ENCODE measurements around the gene FYB1. TPM values are rescaled to one million over a fixed set of nuclear protein-coding genes. Genes with fewer than 3 reads are reported as not detected.

The FYB1 gene
- total RNA-seq, 1 donor from 2014 or later, result 4.5 TPM

DNA sequence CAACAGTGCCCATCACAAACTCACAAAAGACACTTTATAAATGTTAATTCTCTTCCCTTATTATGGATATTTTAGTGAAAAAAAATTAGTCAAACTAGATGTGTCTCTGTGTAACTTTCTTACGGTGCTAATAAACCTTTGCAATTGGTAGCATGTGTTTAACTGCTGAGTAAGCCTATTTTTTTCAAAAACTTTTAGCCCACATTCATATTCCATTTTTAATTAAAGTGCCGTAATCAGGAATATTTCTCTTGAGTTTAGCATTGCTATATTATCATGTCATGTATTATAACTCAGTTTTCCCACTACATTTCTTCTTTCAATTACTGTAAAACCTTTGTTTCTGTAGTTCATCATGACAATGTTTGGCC is 51.4 kb downstream of the FYB1 start:
- DNase-seq (ENCODE audit: low spot score), result no peak
- intact Hi-C loops (cut with DNase I), result no loop called here

DNA sequence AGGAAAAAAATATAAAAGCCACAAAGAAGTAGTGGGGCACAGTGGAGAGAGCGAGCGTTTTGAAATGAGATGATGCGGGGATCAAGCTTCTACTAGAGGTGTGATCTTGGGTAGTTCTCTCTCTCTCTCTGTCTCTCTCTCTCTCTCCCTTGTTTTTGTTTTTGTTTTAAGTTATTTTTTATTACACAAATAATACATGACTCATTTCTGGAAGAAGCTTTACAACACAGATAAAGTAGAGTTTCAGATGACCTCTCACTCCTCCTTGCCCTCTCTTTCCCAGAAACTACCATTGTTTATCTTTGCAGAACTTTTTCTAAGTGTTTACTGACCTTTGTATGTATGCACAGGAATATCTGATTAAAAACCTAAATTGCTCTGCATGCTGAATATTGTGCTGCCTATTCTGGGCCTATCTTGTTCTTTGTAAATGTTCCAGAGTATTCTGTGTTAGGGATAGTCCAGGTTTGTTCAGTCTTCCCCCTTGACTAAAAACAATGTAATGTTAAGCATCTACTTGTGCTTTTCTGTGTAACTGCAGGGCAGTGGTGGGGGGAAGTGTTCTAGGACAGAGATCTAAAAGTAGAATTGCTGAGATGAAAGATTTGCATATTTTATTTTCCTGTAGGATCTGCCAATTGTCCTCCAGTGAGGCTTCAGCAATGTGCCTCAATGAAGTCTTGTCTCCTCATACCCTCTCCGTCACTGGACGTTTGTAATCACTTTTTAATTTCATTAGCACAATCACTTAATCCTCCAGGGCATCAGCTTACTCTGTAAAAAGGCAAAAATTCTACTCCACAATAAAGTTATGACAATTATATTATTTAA is 52.0 kb downstream of the FYB1 start:
- intact Hi-C loops (cut with DNase I), result no loop called here
- DNase-seq (ENCODE audit: low spot score), result no peak

DNA sequence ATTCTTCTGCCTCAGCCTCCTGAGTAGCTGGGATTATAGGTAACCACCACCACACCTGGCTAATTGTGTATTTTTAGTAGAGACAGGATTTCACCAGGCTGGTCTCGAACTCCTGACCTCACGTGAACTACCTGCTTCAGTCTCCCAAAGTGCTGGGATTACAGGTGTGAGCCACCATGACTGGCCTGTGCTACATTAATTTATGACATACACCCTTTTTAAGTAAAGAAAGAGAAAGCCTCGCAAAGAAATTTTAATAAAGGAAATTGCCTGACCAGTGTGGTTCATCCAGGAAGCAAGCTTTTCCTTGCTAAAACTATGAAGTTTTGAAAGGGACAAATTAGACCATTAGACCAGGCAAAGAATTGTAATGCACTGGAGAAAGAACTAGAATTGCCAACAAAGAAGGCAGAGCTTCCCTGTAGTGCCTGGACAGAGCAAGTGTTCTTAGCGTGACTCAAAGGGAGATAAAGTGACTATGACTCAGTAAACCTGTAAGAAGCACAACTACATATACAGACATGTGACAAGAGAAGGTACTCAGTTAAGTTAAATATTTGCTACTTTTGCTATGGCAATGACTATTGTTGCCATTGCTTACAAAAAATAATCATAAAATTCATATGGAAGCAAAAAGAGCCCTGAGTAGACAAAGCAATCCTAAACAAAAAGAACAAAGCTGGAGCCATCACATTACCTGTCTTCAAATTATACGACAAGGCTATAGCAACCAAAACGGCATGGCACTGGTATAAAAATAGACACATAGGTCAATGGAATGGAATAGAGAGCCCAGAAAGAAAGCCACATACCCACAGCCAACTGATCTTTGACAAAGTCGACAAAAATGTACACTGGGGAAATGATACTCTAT is 54.6 kb downstream of the FYB1 start:
- intact Hi-C loops (cut with DNase I), result no loop called here

DNA sequence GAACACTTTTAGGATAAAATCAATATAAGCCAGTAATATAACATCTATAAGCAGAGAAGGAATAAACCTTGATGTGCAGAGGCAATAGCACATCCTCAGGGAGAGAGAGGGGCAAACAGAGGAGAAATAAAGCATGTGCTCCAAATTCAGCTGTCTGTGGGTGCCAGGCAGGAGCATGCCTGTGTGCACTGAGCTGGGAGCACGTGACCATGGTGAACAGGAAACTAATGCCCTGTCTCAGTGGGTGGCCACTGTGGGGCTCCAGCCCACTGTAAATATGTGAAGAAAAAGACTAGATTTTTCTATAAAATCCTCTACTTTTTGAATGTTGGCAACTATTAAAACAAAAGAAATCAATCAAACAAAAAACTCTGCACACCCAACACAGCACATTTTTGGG is 55.3 kb downstream of the FYB1 start:
- DNase-seq (ENCODE audit: low spot score), result no peak
- intact Hi-C loops (cut with DNase I), result no loop called here

More for the DNA sequence above, 54.6 kb downstream of the FYB1 start:
- DNase-seq (ENCODE audit: low spot score), result no peak

DNA sequence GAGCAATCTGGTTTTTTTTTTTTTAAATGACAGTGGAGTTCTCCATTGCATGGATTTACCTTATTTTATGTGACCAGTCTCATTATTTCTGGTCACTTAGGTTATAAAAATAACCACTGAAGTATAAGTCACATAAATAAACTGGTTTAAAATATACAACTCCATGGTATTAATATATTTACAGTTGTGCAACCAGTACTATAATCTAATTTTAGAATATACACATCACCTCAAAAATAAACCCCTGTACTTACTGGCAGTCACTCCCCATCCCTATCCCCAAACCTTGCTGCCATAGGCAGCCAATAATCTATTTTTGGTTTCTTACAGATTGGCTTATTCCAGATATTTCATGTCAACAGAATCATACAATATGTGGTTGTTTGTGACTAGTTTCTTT is 57.8 kb downstream of the FYB1 start:
- intact Hi-C loops (cut with DNase I), result no loop called here
- DNase-seq (ENCODE audit: low spot score), result no peak

DNA sequence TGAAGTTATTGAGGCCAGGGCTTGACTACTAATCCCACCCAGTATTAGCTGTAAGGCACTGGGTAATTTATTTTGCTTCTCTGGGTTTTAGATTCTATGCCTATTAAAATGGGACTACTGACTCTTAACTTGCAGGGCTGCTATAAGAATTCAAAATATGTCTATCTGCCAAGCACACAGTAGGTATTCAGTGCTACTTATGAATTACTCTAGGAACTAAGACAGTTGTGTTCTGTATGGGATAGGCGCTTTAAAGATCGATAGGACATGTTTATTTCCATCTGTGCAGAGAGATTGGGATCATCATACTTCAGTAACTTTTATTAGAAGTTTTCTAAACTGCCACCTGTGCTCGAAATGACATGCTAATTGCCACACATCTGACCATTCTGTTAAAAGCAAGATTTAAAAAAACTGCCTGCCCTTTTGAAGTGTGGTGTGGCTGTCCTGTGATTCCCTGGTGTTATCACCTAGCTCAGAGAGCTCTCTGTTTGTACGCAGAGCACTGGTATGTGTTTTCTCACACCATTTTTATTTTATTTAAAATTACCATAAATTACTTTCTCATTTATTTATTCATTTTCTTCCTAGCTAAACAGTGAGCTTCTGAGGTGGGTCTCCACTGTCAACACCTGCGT is 58.7 kb downstream of the FYB1 start:
- intact Hi-C loops (cut with DNase I), result no loop called here
- DNase-seq (ENCODE audit: low spot score), result no peak

DNA sequence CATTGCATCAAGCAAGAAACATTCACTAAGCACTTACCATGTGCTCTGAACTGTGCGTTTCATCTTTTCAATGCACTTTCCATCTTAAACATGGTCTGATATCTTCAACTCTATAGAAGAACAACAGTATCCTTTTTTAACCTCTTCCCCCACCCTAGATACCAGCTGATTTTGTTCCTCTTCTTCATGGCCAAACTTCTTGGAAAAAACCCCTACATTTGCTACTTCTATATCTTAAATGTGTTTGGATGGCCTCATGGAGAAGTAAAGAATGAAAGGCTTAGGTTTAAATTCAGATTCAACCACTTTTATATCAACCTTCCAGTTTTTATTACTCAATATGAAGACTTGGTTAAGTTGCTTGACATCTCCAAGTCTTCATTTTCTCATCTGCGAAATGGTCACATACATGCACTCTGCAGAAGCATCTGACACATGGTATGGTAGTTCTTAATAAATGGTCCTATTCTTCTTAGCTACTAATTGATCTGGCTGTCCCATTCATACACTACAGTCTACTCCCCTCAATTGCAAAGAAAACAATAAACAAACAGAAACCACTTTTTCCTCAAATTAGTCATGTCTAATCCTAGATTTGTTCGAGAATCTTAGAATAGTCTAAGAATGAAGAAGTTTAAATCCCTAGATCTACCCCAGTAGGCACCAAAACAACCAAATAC is 59.4 kb downstream of the FYB1 start:
- no peak for DNase-seq (ENCODE audit: low spot score)
- intact Hi-C loops (cut with DNase I), result no loop called here

DNA sequence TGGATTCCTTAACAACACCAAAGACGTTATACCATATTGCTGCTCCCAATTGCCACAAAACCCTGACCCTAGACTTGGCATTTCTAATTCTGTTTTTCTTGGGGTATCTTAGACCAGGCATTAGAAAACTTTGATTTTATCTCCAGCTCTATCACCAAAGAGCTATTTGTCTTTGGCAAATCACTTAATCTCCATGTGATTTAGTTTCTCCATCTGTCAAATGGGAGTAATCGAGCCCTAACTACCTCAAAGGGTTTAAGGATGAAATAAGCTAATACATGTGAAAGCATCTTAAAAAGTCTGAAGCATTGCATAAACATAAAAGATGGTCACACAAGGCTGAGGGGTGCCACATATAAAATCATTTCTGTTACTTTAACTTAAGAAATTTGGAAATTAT is 60.6 kb downstream of the FYB1 start:
- intact Hi-C loops (cut with DNase I), result no loop called here
- no peak for DNase-seq (ENCODE audit: low spot score)

DNA sequence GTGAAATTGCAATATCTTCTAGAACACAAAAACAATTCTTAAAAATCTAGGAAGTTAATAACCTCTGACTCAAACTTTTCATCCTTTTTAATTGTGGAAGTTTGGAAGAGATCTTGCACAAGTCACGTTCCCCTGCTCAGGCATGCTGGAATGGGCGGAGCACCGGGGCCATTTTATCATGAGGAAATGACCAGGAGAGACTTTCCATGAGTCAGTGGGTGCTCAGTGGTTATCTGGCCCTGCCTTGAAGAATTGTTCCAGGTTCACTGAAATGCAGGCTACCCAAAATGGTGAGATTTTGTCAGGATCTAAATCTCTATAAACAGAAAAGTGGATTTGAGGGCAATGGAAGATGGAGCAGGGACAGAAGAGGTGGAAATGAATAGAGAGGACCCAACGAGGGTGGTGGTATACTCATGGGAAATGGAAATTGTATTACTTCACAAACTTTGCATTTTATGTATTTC is 61.2 kb downstream of the FYB1 start:
- intact Hi-C loops (cut with DNase I), result no loop called here
- DNase-seq (ENCODE audit: low spot score), result no peak

DNA sequence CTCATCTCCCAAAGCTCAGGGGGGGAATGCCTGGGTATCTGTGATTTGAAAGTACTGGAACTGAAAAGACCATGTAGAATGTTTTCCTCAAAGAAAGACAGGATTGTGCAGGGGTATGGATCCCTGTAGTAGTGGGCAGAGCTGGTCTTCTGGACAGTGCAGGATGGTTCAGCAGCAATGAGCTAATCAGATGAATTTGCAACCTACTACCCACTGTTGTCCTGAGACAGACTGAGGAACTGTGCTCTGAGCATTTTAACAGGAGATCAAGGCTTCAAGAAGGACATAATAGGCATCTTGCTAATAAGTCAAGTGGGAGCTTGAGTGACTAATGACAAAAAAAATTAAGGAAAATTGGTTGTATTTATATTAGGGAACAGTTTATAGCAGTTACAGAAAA is 61.7 kb downstream of the FYB1 start:
- intact Hi-C loops (cut with DNase I), result no loop called here

DNA sequence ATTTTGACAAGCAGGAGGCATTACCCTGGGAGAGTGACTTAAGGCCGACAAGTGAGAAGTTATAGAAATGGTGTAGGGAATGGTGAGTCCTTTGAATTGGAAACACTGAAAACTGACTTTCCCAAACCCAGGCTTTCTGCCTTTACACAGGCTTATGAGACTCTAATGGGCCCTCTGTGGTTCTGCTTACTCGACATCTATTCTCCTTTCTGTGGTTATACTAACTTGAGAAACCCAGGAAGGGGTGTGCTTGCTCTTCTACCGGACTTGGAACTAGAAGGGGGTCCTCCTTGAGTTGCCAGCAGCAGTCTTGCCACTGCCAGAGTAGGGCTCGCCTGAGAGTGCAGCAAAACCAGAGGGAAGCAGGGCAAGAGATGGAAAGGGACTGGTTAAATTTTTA is 63.3 kb downstream of the FYB1 start:
- intact Hi-C loops (cut with DNase I), result no loop called here

More for the DNA sequence above, 61.7 kb downstream of the FYB1 start:
- no peak for DNase-seq (ENCODE audit: low spot score)

DNA sequence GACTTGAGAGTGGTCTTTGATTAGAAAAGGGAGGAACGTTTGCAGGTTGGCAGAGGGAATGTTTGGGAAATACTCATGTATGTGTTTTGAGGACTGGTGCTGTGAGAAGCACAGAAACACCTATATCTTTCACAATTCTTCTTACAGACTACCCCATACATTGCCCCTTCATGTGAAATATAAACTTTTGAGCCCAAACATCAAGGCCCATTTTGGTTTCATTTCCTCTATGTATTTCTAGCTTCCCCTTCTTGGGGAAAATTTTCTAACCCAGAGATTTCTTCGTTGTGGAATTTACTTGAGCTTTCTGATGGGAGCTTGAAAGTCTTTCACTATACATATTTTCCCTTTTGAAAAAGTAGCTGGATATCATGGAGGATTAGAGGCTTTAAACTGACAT is 67.6 kb downstream of the FYB1 start:
- intact Hi-C loops (cut with DNase I), result no loop called here

More for the DNA sequence above, 63.3 kb downstream of the FYB1 start:
- no peak for DNase-seq (ENCODE audit: low spot score)

DNA sequence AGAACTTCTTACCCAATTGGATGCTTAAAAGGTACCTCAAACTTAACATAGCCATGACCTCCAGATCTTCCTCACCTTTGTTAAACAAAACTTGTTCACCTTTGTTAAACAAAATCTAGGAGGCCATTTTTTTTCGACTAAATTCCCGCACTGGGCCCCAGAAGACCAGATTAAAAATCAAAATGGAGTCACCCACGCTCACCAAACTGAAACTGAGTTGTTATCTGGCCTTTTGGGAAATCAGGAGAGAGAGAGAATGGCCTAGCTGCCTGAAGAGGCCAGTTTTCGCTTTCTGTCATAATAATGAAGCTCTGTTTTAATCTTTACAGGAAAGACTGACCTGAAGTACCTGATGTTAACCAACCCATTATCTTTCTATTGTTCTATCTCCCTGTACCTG is 69.4 kb downstream of the FYB1 start:
- DNase-seq (ENCODE audit: low spot score), result no peak

More for the DNA sequence above, 67.6 kb downstream of the FYB1 start:
- no peak for DNase-seq (ENCODE audit: low spot score)

DNA sequence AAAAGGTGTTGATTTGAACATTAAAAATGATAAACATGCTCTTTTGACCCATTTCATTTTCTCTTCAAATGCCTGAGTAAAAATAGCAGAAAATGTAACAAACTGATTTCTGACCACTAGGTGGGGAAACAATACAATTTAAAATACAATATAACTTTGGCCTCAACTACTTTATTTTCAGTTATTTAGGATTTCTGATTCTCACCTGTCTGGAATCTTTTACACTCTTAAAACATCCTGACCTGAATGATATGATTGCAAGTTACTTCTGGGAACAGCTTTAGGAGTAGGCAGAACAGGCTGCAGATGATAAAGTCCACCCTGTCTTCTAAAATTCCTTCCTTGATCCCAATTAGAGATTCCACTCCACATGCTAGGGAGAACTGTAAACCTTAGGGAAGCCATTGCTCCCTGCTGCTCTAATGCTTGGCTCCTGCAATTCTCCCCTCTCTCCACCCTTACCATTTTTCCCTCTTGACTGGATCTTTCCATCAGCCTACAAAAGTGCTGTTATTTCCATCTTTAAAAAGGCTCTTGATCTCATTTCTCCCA is 70.3 kb downstream of the FYB1 start:
- no peak for DNase-seq (ENCODE audit: low spot score)
- intact Hi-C loops (cut with DNase I), result no loop called here

More for the DNA sequence above, 69.4 kb downstream of the FYB1 start:
- intact Hi-C loops (cut with DNase I), result no loop called here

DNA sequence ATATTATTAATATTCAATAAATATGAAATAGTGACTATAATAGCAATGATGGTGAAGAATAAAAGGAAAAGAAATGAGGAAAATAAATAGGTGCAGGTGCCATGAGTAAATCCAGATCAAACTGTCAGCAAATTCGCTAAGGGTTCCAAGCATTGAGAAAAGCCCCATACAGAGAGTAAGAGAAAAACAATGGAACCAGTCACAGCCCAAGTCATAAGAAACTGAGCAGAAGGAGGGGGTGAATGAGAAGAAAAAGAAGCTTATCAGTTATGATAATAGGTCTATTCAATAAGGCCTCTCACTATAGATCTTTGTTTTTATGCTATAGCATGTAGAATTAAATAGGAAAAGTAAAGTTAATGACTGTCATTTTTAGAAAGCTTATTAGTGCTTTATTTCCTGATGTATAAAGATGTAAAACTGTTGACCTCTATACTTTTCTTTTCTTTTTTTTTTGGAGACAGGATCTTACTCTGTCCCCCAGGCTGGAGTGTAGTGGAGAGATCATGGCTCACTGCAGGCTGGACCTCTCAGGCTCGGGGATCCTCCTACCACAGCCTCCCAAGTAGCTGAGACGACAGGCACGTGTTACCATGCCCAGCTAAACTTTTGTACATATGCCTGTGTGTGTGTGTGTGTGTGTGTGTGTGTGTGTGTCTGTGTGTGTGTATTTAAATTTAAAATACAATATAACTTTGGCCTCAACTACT is 72.4 kb downstream of the FYB1 start:
- DNase-seq (ENCODE audit: low spot score), result no peak
- intact Hi-C loops (cut with DNase I), result no loop called here

DNA sequence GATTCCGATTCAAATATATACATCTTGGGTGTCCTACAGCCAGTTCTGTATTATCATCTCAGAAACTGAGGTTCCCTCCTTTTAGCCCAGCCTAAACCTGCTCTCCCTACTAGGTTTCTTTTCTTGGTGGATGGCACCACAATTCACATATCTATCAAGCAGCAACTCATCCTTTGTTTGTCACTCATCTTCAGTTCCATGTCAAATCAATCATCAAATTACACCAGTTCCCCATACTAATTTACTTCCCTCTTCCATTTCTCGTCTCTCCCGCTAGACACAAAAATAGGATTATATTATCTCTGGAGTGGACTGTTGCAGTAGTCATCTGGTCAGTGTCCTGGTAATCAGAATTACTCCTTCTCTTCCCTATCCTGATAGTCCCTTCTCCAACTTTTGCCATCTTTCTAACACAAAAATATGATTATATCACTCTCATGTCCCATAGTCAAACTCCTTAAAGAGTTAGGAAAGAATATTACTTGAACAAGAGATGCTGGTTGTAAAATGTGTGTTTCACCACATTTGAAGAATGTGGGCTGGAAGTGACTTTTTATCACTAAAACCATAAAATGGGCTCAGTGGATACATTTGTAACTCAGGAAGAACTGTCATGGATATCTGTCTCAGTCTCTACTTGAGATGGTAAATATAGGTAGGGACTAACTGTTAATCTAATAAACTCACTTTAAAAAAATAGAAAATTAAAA is 76.1 kb downstream of the FYB1 start:
- intact Hi-C loops (cut with DNase I), result no loop called here
- no peak for DNase-seq (ENCODE audit: low spot score)

DNA sequence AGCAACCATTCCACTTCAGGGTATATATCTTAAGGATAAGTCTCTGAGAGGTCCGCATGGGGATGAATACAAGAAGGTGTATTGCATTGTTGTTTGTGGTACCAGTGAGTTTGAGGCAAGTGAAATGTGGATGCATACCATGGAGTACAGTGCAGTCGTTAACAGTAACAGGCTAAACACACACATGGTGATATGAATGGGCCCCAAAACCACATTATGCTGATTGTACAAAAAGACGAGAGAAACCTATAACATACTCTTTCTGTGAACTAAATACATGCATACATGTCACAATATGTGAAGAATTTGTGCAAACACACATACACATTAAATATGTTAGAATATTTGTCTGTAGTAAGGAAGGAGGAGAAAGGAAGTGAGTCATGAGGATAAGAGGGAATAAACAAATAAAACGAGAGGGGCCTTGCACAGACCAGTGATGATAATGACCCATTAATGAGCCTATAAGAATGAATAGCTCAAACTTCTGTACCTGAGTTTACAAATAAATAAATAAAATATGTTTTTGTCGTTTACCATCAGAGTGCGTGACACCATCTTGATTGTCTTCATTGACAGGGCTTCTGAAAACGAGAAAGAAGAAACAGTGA is 78.7 kb downstream of the FYB1 start:
- no peak for DNase-seq (ENCODE audit: low spot score)
- intact Hi-C loops (cut with DNase I), result no loop called here

DNA sequence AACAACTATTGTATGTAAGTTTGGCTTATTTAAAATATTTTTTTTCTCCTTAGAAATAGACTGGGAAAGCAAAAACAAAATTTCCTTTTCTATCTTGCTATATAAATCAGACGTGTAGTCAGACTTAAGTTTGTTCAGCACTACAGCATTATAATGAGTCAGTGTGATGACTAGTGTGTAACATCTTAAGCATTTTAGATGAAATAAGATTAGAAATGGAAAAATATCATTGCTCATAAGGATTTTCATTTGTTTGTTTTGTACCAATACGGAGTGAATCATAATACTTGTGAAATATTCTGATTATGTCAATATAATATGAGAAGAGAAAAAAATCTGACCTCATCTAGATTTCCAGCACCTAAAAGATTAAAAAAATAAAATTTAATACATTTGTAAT is 80.5 kb downstream of the FYB1 start:
- no peak for DNase-seq (ENCODE audit: low spot score)
- intact Hi-C loops (cut with DNase I), result no loop called here
